Endodermal cell (in vitro differentiated cells): ENCODE measurements around the gene SLC25A12. TPM values are rescaled to one million over a fixed set of nuclear protein-coding genes. Genes with fewer than 3 reads are reported as not detected.

Source experiments
- DNase-seq: peaks from one replicate; pipeline ENCODE4 v3.0.0-alpha.2; 2017
- H3K27ac ChIP-seq: 2 replicates; pipeline ENCODE4 v1.5.1; 2013; ENCODE audit warnings: mild to moderate bottlenecking, low read depth, low read length, moderate library complexity
- H3K27me3 ChIP-seq: 2 replicates; pipeline ENCODE4 v1.6.1; 2013; ENCODE audit warnings: mild to moderate bottlenecking, low read length, moderate library complexity; ENCODE audit not compliant: insufficient read depth, control insufficient read depth, poor library complexity, severe bottlenecking
- H3K36me3 ChIP-seq: 2 replicates; pipeline ENCODE4 v1.7.0; 2013; ENCODE audit warnings: mild to moderate bottlenecking, low read length, moderate library complexity; ENCODE audit not compliant: control insufficient read depth, insufficient read depth
- H3K4me1 ChIP-seq: one replicate; pipeline ENCODE4 v1.7.0; 2013; ENCODE audit warnings: low read length; ENCODE audit not compliant: control insufficient read depth, insufficient read depth
- H3K4me3 ChIP-seq: 2 replicates; pipeline ENCODE4 v1.5.1; 2013; ENCODE audit warnings: mild to moderate bottlenecking, low read length, moderate library complexity
- H3K9ac ChIP-seq: 2 replicates; pipeline ENCODE4 v1.6.1; 2013; ENCODE audit warnings: mild to moderate bottlenecking, low read length, moderate library complexity; ENCODE audit not compliant: poor library complexity, severe bottlenecking; ENCODE audit errors: extremely low read depth
- H3K9me3 ChIP-seq: 2 replicates; pipeline ENCODE4 v1.6.1; 2013; ENCODE audit warnings: mild to moderate bottlenecking, low read length, moderate library complexity; ENCODE audit not compliant: control insufficient read depth
- H3K27ac Mint-ChIP-seq: 2 replicates; pipeline ENCODE4 v1.8.0; 2020; ENCODE audit warnings: mixed read lengths
- H3K27me3 Mint-ChIP-seq: 2 replicates; pipeline ENCODE4 v1.8.0; 2021; ENCODE audit warnings: mild to moderate bottlenecking, mixed read lengths; ENCODE audit not compliant: insufficient read depth
- H3K36me3 Mint-ChIP-seq: 2 replicates; pipeline ENCODE4 v1.8.0; 2020; ENCODE audit warnings: low read depth, mixed read lengths
- H3K4me1 Mint-ChIP-seq: 2 replicates; pipeline ENCODE4 v1.8.0; 2020; ENCODE audit warnings: mixed read lengths
- H3K4me3 Mint-ChIP-seq: 2 replicates; pipeline ENCODE4 v1.8.0; 2020; ENCODE audit warnings: mild to moderate bottlenecking, moderate library complexity, mixed read lengths
- H3K9me3 Mint-ChIP-seq: 2 replicates; pipeline ENCODE4 v1.8.0; 2020; ENCODE audit warnings: mild to moderate bottlenecking, mixed read lengths
- WGBS, 2 experiments: methylation state at CpG; one replicate each; pipeline versions ENCODE4 v1.1.5 to v1.1.7; 2013; ENCODE audit warnings: missing lambda C conversion rate in 2 of 2, mixed read lengths in 1 of 2; ENCODE audit not compliant: insufficient coverage in 1 of 2, insufficient read length in 1 of 2; 5-methylcytosine and 5-hydroxymethylcytosine counted together
- total RNA-seq, 2 donors: library from RNA; stranded (reverse); fragmentation: NEBNext Ultra II Directional in 1 of 2; extraction: Animal tissue kit (Norgen Biotek cat#: 25700) in 1 of 2; gene quantifications; 2 replicates in 1 of 2; 3 replicates in 1 of 2; pipeline ENCODE4 v1.2.1, GENCODE V29; 2021
- TF ChIP-seq, protein P1 (sequence below): fragments of 200-600 bp; sonication (generic); conservative IDR thresholded peaks from 2 replicates; pipeline ENCODE4 v1.5.0; 2021; ENCODE audit warnings: antibody characterized with exemption, mild to moderate bottlenecking

SLC25A12 gene
- total RNA-seq, 2 donors from 2014 or later = 0.55 to 3.1 TPM

DNA sequence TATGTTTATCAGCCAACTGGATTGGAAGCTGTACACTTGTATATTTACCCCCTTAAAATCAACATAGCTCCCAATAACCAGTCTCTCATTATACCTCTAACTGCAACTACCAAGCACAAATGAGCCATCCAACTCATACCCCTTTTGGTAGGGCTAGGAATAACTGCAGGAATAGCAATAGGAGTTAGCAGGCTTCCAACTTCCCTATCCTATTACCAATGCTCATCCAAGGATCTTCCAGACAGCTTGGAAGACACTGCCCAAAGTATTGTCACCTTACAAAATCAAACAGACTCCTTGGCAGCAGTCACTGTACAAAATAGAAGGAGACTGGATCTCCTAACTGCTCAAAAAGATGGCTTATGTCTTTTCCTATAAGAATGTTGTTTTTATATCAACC is 61.6 kb downstream of the SLC25A12 start:
- TF ChIP-seq, protein P1, sequence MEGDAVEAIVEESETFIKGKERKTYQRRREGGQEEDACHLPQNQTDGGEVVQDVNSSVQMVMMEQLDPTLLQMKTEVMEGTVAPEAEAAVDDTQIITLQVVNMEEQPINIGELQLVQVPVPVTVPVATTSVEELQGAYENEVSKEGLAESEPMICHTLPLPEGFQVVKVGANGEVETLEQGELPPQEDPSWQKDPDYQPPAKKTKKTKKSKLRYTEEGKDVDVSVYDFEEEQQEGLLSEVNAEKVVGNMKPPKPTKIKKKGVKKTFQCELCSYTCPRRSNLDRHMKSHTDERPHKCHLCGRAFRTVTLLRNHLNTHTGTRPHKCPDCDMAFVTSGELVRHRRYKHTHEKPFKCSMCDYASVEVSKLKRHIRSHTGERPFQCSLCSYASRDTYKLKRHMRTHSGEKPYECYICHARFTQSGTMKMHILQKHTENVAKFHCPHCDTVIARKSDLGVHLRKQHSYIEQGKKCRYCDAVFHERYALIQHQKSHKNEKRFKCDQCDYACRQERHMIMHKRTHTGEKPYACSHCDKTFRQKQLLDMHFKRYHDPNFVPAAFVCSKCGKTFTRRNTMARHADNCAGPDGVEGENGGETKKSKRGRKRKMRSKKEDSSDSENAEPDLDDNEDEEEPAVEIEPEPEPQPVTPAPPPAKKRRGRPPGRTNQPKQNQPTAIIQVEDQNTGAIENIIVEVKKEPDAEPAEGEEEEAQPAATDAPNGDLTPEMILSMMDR = no peak
- Mint-ChIP-seq H3K9me3 (peaks cover 75% of the 10 kb centered on the region), H3K27me3 (no peaks in the 10 kb centered on the region), H3K4me1 (no peaks in the 10 kb centered on the region), H3K36me3 (peaks cover 80% of the 10 kb centered on the region), H3K4me3 (no peak overlapping the region), H3K27ac (no peak overlapping the region)
- H3K27ac ChIP-seq = no peak overlapping the region
- H3K4me3 ChIP-seq = no peak overlapping the region
- H3K4me1 ChIP-seq = no peaks in the 10 kb centered on the region
- peaks cover 3% of the 10 kb centered on the region for H3K36me3 ChIP-seq
- DNase-seq = no peak
- H3K9me3 ChIP-seq = peaks cover 49% of the 10 kb centered on the region
- H3K9ac ChIP-seq = no peak overlapping the region
- no peaks in the 10 kb centered on the region for H3K27me3 ChIP-seq

DNA sequence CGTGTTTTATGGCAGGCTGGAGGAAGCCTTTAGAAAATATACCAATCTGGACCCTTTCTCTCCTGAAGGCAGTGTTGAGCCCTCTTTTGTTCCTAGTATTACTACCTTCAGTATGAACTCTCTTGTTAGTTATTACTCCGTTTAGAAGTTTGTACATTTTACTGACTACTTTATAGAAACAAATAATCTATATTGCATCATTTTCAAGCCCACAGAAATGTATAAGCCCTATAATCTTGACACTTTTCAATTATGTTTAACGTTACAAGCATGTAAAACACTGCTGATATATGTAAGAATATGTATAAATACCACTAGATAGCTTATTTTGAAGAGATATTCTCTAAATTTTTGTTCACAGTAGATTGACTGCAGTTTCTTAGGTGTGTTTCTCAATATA is 64.0 kb downstream of the SLC25A12 start:
- no peaks in the 10 kb centered on the region for H3K27me3 ChIP-seq
- WGBS, 2 experiments = 94 to 95% methylated on average over 2 of the region's 3 CpGs
- Mint-ChIP-seq H3K27me3 (no peaks in the 10 kb centered on the region), H3K27ac (no peak overlapping the region), H3K4me3 (no peak overlapping the region), H3K9me3 (peaks cover 72% of the 10 kb centered on the region), H3K4me1 (no peaks in the 10 kb centered on the region), H3K36me3 (peaks cover 73% of the 10 kb centered on the region)
- no peak overlapping the region for H3K27ac ChIP-seq
- H3K9ac ChIP-seq = no peak overlapping the region
- no peak overlapping the region for H3K4me3 ChIP-seq
- no peak for DNase-seq
- H3K9me3 ChIP-seq = peaks cover 49% of the 10 kb centered on the region
- TF ChIP-seq, protein P1 = no peak
- no peaks in the 10 kb centered on the region for H3K4me1 ChIP-seq
- peaks cover 3% of the 10 kb centered on the region for H3K36me3 ChIP-seq

DNA sequence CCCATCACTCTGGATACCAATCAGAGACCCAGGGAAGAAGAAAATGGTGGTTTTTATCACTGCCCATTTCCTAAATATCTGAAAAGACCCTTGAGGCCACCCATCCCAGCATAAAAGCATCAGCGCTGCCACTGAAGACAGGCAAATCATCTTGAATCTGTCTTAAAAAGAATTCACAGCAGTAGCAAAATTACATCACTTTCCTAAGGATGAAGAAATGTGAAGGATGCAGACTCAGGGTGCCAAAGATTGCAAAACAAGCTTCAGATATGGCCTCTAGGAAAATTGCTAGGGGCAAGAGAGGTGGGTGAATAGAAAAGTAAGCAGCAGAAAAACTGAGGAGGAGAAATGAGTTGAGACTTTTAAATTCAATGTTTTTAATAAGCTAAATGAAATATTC is 70.0 kb downstream of the SLC25A12 start:
- DNase-seq = no peak
- Histone ChIP-seq H3K4me3 (no peak overlapping the region), H3K4me1 (no peaks in the 10 kb centered on the region), H3K36me3 (no peaks in the 10 kb centered on the region), H3K9me3 (peaks cover 3% of the 10 kb centered on the region), H3K27ac (no peak overlapping the region), H3K9ac (no peak overlapping the region), H3K27me3 (no peaks in the 10 kb centered on the region)
- Mint-ChIP-seq H3K4me3 (no peak overlapping the region), H3K4me1 (no peaks in the 10 kb centered on the region), H3K27ac (no peak overlapping the region), H3K27me3 (no peaks in the 10 kb centered on the region), H3K36me3 (peaks cover 21% of the 10 kb centered on the region), H3K9me3 (peaks cover 16% of the 10 kb centered on the region)
- TF ChIP-seq, protein P1 = no peak
- WGBS, 2 experiments = 86% methylated on average over 1 of the region's 1 CpG; no CpG with 5 or more reads in 1 of the 2 experiments
